ENCODE measurements around the gene TMEM74B.

The TMEM74B gene

GRCh38 chr20:1144401-1145172, 40.2 kb downstream of the TMEM74B start:
- no peak for DNase-seq (ENCODE audit: low read depth in 2 of 2, low spot score in 1 of 2)

DNA sequence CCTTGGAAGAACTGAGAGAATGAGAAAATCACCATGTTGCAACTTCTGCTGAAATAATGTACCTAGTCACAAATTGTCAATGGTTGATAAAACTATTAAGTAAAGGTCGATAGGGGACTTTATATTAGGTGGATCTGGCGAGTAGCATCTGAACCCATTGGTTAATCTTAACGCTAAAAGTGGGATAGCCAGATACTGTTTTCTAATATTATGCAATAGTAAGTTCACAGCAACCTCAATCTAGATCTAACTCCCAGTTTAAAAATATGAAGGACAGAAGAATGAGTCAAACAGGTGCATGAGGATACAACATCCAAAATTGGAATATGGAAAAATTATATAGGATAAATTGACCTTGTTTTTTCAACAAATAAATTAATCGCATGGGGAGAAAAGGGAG, 47.5 kb downstream of the TMEM74B start:
- DNase-seq (ENCODE audit: low read depth in 2 of 2, low spot score in 1 of 2), result no peak

- no peak for DNase-seq (ENCODE audit: low read depth in 2 of 2, low spot score in 1 of 2)
Observed at GRCh38 chr20:1134836-1135235, 49.9 kb downstream of the TMEM74B start.

GRCh38 chr20:1134355-1134754, 50.4 kb downstream of the TMEM74B start:
- DNase-seq (ENCODE audit: low read depth in 2 of 2, low spot score in 1 of 2), result no peak

GRCh38 chr20:1131354-1131753, 53.4 kb downstream of the TMEM74B start:
- no peak for DNase-seq (ENCODE audit: low read depth in 2 of 2, low spot score in 1 of 2)

DNA sequence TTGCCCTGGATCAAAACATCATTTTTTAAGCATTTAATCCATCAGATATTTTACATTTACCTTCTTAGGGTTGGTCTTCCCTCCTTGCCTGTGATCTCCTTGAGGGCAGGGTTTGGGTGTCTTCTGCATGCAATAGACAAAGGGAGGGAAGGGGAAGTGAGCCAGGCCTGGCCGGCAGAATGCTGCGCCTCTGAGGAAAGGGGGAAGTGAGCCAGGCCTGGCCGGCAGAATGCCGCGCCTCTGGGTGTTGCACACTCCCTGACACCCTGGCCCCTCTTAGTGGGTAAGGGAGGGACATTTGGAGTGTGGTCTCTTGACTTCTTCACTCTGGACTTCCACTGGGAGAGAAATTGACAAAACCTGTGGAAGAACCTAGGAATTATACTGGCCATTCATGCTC, 53.9 kb downstream of the TMEM74B start:
- no peak for DNase-seq (ENCODE audit: low read depth in 2 of 2, low spot score in 1 of 2)
